GM12875 (cell line): ENCODE measurements around the gene DAP3.
"Not testable (repeated sequence)": the region's sequence is repeated elsewhere in the genome, so short reads cannot be mapped to it uniquely, and the experiment has no call there.

Source experiments
- H3K4me3 ChIP-seq: one replicate; pipeline ENCODE4 v1.5.1; 2011; ENCODE audit warnings: low read depth, low read length, control low read depth
- CTCF ChIP-seq: IDR thresholded peaks from 2 replicates; pipeline ENCODE4 v1.5.1; 2011; ENCODE audit warnings: low read depth, mild to moderate bottlenecking, control low read depth, inconsistent platforms, low read length, moderate library complexity, borderline replicate concordance; ENCODE audit not compliant: insufficient read depth

Gene DAP3

GRCh38 chr1:155689081-155689607 lies at the start of gene DAP3:
Gene DAP3 (plus strand): TSS chr1:155689091. CDS start chr1:155709780, 20,689 bp downstream.
- peak within 1 kb of the TSS; percentile 99 for H3K4me3 ChIP-seq

GRCh38 chr1:155640367-155640766 lies 48.5 kb upstream of the DAP3 start:
- H3K4me3 ChIP-seq, result no peak overlapping the region
- TF ChIP-seq CTCF, result no peak

GRCh38 chr1:155642559-155643180 lies 46.2 kb upstream of the DAP3 start:
- not testable (repeated sequence) for H3K4me3 ChIP-seq

GRCh38 chr1:155643230-155643629 lies 45.7 kb upstream of the DAP3 start:
- H3K4me3 ChIP-seq, result no peak overlapping the region
- no peak for TF ChIP-seq CTCF

GRCh38 chr1:155645034-155645598 lies 43.8 kb upstream of the DAP3 start:
- no peak for TF ChIP-seq CTCF
- no peak overlapping the region for H3K4me3 ChIP-seq

- no peak for TF ChIP-seq CTCF
- no peak overlapping the region for H3K4me3 ChIP-seq
Observed at GRCh38 chr1:155645648-155646047, 43.2 kb upstream of the DAP3 start.

GRCh38 chr1:155646307-155646706 lies 42.6 kb upstream of the DAP3 start:
- H3K4me3 ChIP-seq, result no peak overlapping the region
- no peak for TF ChIP-seq CTCF
